HT1080 (cell line): Measurements from ENCODE around the gene VEGFA. TPM values are rescaled to one million over a fixed set of nuclear protein-coding genes. Genes with fewer than 3 reads are reported as not detected.

Source experiments
- DNase-seq: peaks from one replicate; pipeline ENCODE4 v3.0.0-alpha.2; 2015; ENCODE audit warnings: low read depth
- total RNA-seq: library from RNA; depleted of rRNA; stranded (reverse); fragments of >200 nt; shearing (Covaris generic); gene quantifications from 2 replicates; pipeline ENCODE4 v1.2.3, GENCODE V29; 2014

The VEGFA gene
- total RNA-seq, 1 experiment from 2014 or later = 64.5 TPM

DNA sequence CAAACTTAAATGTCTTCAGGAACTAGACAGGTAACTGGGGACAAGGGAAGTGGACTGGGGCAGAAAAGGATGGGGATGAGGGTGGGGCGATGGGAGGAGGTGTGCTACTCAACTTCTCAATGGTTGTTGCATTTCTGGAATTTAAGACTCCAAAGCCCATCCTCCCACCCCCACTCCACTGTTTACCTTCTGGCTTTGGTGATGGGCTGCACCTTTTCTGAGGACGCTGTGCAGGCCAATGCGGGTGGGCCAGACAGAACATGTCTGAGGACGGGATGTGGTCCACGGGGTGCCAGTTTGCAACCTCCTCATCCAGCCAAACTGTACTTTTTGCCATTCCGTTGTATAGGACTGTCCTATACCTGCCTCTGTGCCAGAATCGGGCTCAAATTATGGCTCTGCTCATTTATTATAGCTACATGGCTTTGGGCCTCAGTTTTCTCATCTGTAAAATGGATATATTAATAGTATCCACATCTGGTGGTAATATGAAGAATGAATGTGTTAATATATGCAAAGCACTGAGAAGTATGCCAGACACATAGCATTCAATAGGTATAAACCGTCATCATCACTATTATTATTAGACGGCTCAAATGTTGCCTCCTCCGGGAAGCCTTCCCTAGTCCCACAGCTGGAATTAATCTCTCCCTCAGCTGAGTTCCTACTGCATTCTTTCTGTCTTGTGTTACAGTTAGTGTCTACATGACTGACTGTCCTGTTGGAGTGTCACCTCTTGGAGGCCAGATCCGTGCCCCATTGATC is 31.0 kb upstream of the VEGFA start:
- DNase-seq = no peak

DNA sequence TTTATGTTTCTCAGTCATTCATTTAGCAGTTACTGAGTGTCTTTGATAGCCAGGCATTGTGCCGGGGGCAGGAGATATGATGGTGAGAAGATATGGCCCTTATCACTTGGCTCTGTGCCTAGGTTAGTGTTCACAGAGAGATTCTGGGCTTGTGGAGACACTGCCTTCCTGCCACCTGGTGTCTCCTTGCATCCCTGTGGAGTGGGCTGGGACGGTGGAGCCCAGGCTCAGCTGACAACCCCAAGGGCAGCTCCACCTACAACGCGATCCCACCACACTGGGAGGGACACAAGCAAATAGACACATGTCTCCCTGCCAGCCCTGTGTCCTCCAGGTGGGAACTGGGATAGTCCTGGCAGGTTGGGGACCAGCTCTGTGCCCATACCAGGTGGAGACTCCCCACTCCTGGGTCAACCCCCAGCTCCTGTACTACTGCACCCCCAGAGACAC is 30.3 kb upstream of the VEGFA start:
- DNase-seq = no peak

DNA sequence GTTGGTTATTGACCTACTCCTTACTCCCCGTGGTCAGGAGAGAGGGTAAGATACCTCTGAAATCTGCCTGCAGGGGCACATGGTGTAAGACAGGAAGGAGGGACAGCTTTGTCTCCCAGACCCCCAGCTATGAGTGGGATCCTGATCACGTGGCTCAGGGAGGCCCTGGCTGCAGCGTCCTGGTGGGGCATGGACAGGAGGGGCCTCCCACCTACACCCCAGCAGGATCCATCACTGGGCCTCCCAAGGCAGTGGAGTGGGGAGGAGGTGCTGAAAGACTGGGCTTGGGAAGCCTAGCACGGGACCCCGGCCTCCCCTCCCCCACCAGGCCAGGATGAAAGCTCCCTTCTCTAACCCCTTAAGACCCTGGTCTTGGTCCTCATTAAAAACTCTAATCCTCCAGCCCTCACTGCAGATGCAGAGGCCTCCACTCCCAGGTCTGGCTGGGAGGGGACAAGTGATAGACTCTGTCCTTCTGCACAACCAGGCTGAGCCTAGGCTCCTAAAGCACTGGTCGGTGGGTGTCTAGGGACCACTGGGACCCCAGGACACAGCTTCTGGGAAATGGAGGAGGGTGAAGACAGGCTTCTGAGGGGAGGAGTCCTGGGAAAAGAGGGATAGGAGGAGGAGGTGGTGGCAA is 29.6 kb upstream of the VEGFA start:
- DNase-seq = no peak

DNA sequence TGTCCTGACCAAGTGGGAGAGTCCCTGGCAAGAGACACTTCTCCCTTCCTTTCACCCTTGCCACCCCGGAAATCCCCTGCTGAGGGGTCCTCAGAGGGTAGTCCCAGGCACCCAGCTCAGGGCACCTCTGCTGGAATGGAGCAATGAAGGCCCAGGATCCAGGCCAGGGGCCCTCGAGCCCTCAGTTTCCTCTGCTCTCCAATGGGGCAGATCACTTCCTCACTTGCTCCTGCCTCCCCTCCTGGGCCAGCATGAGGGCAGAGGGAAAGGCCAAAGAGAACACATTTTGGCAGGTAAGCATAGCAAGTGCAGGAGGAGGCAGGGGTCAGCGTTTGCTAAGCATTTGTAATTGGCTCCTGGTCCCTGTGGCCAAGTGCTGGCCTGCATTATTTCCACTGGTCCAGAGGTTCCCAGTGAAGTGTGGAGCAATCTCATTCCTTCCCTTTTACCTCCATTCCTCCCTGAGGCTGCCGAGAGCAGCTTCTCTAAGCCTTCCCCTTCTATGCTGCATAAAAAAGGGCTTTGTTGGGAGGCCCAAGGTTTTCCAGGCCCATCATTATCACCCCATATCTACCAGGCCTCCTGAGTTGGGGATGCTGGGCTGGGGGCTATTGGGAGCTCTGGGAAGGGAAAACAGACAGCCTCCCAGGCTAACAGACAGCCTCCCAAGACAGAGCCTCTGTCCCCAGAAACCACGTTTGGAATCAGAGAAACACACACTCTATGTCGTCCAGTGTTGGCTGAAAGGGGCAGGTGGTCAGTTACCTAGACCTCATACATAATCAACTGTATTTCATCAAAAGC is 28.8 kb upstream of the VEGFA start:
- DNase-seq = no peak

DNA sequence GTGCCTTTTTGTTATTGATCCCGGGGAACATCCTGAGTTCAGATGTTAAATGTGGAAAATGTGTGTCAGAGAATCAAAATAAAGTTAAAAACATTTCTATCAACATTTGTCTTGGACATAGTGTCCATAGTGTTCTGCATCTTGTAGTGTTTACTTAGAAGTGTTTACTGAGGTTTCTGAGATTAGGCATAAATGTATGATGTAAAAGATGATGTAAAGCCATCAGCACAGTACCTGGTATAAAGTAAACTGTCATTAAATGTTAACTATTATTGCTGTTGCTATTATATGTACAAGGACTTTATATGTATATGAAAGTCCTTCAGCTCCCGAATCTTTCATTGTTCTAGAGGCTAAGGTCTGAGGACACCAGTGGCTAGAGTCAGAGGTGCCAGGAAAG is 28.2 kb upstream of the VEGFA start:
- no peak for DNase-seq

DNA sequence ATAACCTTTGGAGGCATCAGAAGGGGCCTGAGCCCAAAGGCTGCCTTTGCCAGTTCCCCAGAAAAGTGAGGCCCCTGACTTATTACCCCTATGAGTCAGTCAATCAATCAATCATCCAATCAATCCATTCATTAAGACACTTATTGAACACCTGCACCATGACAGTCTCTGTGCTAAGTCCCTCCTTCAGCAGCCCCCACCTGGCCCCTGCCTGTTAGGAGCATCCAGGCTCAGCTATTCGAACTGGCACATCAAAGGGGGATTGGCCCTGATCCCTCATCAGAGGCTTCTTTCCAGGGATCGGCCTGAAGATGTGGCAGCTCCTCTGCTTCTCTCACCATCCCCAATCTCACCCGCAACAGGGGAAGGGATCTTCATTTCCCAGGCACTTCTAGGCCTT is 27.7 kb upstream of the VEGFA start:
- no peak for DNase-seq

DNA sequence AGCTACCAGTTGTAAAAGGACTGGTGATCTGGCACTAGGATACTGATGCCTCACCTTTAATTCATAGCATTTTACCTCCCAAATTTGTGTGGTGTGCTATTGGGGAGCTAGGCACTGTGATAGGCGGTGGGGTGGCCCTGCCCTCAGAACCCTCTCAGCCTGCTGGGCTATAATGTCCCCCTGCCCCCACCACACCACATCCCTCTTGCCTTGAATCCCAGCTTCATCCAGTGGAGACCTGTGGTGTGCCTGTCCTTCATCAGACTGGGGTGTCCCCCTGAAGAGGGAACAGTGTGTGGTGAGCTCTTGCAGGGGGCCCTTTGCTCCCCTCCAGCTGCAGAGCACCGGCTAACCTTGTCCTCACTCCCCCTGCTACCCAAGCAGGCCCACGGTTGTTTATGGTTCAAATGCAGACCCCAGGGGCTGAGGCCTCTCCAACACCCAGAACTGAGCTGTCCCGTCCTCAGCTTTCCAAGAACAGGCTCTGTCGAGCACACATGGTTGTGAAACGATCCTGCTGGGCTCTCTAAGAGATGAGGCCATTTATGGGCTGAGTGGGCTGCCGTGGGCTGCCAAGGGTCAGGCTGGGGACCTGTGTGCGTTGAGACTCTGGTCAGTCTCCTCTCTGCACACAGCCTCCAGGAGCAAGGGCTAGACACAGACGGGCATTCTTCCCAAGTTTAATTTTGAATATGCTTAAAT is 26.9 kb upstream of the VEGFA start:
- no peak for DNase-seq

DNA sequence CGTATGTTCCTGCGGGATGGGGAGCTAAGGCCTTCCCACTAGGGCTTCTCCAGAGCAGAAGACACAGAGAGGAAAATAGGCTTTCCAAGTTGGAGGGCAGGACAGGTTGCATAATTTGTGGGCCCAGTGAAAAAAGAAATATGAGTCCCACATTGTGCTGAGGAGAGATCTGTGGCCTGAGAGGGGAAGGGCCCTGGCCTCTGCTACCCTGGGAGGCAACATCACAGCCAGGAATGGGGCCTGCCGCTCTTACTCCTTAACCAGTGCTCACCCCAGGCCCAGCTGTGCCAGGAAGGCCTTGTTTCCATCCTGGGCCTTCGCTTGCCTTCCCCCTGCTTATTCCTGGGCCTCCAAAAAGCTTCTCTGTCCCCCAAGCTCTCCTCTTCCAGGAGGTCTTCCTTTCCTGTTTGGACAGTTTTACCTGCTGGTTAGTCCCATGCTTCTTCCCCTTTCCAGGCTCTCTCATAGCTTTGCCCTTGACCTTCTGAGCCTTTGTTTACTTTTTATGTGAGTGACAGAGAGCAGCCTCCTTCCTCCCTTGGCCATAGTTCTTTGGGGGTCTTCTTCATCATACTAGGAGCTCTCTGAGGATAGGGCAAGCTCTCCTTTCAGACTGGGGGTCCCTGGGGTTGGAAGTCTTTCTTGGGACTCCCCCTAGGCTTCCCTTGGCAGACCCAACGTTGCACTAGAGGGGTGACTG is 26.2 kb upstream of the VEGFA start:
- DNase-seq = no peak

DNA sequence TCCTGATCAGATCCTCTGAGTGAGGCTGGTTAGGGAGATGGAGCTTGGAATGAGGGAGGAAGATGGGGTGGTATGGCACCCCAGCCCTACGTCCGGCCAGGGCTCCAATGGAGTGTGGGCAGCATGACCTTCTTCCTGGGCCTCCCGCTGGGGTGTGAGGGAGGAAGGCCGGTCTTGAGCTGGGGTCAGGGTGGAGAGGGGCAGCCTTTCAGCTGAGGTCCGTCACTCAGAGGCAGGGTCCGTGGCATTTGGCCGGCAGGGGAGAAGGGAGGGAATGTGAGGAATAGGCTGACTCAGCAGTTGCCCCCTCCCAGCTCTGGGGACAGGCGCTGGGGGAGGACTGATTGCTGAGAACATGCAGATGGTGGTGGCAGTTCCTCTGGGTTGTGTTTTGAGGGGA is 25.5 kb upstream of the VEGFA start:
- DNase-seq = no peak

DNA sequence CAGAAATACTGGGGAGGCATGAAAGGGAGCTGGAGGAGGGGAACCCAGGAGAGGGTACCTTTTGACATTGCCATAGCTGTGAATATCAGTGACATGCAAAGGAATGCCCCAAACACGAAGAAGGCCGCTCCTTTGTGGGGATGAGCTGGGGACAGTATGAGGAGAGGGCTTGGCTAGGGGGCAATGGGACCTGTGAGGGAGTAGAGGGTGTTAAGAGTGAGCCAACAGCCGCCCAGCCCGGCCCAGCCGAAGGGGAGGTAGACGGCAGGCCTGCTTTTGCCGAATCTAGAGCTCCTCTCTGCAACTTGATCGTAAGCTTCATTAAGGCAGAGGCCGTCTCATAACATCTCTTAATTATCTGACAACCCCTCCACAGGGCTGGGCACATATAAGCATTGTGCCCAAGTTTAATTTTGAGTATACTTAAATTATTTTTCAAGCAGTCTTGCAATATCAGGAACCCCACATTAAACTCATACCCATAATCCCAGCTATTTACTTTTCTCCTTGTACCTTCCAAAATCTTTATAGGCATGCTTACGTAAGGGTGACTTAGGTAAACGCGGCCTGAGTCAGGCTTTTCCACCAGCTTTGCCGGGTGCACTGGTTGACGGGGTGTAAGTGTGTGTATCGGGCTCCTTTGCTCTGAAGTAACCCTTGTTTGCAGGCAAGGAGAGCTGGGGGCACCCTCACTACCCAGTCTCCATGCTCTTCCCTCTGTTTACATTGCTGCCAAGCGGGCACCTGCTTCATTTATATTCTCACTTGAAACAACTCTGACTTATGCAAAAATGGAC is 24.9 kb upstream of the VEGFA start:
- DNase-seq = no peak

DNA sequence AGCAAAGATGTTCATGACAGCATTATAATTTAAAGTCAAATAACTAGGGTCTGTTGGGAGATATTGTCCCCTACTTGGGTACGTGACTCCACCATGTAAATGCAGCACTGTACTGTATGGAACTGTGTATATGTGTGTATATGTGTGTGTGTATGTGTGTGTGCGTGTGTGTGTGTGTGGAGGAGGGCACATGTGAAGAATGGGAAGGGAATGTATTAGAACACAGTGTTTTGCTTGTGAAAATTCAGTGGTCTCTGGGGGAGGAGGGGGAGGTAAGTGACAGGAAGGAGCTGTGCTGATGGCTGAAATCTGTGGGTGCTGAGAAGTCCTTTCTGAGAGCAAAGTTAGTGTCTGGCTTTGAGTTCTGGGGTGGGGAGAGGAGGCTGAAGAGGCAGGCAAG is 23.9 kb upstream of the VEGFA start:
- no peak for DNase-seq

DNA sequence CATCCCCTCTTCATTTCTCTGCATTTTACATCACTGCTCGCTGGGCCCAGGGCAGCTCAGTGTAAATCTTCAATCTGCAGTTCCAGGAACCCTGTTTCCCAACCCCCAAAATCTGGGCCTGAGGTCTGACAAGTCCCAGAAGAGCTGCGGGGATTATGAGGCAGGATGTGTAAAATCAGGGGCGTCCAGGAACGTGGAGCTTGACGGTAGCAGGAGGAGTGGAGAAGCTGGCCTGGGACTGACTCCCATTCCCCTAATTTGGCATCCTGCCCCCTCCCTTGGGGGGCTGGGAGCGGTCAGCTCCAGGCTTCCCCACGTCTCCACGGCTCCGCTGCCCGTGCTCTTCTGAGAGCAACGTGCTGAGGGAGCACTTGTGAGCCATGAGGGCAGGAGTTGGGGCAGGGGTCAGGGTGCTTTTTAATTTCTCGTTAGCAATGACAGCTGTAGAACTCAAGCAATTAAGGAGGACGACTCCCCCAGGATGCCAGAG is 23.4 kb upstream of the VEGFA start:
- DNase-seq = no peak

DNA sequence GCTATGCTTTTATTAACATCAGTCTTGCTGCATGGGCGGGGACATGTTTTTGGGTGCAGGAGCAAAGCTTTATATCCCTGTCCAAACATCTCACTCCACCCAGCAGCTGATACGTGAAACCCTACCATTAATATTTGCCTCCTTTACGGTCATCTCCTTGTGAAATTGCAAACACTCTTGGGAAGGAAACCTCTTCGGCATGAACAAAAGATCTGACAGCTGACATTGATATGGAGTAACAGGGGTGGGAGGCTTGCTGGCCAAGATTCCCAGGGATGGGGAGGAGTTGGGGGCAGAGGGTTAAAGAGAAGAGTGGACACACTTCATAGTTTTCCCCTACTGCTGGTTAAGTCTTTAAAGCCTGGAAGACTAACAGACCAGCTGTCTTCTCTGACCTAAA is 22.2 kb upstream of the VEGFA start:
- DNase-seq = no peak

DNA sequence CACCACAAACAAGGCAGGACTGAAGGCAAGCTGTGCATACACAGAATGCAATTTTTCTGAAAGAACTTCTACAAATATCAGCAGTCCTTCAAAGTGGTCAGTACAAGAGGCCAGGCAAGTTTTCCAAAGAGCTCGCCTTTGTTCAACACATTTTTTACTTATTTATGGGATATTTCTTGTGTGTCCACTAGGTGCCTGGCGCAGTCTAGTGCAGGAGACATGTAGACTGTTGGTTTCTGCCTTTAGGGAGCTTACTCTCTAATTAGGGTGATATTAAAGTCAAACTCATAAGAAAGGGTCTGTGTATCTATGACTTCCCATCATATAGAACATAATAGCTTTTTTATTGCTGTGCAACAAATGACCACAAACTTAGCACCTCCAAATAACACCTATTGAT is 21.2 kb upstream of the VEGFA start:
- no peak for DNase-seq

DNA sequence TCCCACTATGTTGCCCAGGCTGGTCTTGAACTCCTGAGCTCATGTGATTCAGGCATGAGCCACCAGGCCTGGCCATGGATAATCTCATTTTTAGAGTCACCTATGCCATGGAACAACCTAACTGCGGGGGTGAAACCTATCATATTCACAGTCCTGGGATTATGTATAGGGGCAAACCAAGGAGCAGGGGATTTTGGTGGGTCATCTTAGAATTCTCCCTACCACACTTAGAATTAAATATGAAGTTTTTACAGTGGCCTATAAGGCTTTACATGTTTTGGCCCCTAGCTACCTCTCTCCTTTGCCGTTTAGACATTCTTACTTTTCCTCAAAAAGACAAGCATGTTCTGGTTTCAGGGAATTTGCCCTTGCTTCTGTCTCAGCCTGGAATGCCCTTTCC is 20.6 kb upstream of the VEGFA start:
- DNase-seq = no peak

DNA sequence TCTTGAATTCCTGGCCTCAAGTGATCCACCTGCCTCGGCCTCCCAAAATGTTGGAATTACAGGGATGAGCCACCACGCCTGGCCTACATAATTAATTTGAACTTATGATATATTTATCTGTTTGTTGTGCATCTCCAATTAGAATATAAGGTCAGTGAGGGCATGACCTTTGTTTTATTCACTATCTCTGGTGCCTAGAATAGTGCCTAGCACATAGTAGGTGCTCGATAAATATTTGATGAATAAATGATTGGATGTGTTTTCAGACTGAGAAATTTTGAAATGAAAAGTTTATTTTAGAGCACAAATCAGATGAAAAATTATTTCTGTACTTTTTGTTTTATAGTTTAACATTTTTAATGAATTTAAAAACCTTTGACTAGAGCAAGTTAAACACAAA is 19.4 kb upstream of the VEGFA start:
- DNase-seq = no peak

DNA sequence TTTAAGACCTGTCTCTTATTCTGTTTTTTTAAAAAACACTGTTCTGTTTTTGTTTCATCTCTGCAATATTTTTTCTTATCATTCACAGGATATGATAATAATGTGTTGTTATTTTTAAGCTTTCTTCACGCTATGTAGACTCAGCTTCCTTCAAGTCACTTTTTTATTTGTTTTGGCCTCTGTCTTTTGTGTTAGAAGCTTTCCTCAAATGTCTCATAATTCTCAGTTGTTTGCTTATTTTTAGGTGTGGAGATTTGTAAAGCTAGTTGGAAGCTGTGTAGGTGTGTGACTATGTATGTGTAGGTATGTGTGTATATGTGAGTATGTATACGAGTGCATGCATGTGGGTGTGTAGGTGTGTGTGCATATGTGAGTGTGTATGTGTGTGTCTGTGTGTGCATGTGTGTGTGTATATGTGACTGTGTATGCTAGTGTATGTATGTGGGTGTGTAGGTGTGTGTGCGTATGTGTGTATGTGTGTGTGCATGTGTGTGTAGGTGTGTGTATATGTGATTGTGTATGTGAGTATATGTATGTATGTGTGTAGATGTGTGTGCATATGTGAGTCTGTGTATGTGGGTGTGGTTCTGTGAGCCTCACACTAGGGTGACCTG is 16.3 kb upstream of the VEGFA start:
- no peak for DNase-seq

DNA sequence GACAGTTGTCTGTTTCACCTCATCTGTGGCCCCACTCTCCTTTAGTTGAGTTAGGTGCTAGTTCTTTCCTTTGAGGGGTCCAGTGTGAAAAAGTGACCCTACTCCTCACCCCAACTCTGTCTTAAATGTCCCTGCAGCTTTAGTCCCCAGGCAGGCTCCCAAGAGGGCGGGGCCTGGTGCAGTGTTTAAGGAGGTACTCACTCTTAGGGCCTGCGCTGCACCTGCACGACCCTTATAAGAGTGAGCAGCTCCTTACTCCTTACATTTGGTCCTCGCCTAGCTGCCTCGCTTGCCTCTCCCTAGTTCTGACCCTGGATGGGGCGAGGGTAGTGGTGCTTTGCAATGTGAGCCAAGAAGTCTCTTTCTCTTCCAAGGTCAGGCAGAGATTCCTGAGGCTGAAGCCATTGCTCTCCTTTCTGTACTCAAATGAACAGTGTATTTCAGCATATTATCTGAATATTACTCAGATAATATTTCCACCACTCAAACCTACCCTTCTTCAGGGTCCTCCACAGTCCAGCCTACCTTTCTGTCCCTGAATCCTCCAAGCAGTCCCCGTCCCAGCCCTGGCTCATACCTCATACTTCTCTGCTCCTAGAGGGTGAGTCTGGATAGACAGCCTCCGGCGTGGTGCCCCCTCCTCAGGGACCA is 11.9 kb upstream of the VEGFA start:
- DNase-seq = no peak

DNA sequence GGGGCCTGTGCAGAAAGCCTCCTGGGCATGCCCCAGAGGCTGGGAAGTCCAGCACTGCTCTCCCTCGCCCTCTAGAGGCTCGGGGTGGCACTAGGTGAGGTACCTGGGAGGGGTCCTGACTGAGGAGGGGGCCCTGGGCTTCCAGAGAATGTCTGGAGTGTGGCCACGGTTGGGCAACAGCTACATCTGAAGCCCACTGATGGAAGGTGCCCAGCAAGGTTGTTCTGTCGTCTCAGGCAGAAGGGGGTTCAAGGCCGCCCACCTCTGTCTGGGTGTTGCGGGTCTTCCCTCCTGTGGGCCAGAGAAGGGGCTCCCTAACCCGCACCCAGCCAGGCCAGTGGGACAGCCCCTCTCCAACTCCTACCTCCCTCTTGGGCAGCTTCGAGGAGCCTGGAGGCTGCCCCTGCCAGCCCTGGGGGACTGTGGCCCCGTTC is 11.4 kb upstream of the VEGFA start:
- DNase-seq = no peak
